GM21423 (cell line): ENCODE measurements around the gene GPN2.
"Not testable (repeated sequence)": the region's sequence is repeated elsewhere in the genome, so short reads cannot be mapped to it uniquely, and the experiment has no call there.

Source experiments
- ATAC-seq: cut with Tn5 transposase; IDR thresholded peaks from one replicate; pipeline ENCODE4 v1.9.1; 2021; ENCODE audit warnings: mild to moderate bottlenecking, moderate library complexity; ENCODE audit not compliant: unreplicated experiment

The GPN2 gene

DNA sequence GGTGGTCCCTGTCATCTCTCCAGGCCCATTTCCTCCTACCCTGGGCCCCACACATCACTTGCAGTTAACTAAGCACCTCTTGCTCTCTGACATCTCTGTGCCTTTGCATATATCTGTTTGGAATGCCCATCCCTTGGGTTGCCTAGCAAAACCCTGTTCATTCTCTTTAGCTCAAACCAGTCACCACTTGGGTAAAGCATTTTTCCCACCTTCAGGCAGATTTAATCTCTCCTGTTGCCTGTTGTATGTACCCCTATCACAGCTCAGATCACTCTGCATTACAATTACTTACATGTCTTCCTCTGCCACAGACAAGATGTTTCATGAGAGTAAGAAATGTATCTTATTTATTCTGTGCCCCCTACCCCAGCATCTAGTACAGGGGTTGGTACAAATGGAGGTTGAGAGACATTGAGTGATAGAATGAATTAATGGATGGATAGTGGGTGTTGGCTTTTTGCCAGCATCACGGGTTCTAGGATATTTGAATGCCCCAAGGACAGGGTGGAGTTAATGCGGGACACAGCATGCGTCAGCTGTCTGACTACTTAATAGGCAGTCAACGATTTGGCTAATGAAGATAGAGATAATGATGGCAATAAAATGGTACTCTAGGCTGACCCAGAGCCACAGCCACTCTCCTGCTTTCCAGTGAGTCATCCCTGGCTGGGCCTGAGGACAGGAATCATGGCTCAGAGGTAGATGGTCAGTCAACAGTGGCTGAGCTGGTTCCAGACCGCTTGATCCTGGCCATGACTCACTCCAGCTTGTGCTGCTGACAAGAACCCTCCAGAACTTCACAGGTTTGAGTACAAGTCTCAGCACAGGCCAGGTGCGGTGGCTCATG, 17.2 kb upstream of the GPN2 start:
- ATAC-seq, result no peak

DNA sequence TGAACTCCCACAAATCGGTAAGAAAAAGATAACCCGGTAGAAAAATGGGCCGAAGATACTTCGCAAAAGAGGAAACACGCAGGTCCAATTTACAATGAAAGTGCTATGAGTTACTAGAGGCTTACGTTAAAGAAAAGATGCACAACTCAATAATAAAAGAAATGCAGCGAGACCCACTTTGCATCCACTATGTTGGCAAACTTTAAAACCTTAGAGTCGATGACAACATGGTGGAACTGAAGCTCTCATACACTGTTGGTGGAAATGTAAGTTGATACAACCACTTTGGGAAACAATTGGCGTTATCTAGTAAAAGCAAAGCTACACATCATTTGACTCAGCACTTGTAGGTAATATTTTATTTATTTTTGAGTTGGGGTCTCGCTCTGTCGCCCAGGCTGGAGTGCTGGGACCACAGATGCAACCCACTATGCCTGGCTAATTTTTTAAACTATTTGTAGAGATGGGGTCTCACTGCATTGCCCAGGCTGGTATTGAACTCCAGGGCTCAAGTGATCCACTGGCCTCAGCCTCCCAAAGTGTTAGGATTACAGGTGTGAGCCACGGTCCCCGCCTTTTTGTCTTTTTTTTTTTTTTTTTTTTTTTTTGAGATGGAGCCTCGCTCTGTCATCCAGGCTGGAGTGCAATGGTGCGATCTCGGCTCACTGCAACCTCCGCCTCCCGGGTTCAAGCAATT, 10.9 kb upstream of the GPN2 start:
- no peak for ATAC-seq

DNA sequence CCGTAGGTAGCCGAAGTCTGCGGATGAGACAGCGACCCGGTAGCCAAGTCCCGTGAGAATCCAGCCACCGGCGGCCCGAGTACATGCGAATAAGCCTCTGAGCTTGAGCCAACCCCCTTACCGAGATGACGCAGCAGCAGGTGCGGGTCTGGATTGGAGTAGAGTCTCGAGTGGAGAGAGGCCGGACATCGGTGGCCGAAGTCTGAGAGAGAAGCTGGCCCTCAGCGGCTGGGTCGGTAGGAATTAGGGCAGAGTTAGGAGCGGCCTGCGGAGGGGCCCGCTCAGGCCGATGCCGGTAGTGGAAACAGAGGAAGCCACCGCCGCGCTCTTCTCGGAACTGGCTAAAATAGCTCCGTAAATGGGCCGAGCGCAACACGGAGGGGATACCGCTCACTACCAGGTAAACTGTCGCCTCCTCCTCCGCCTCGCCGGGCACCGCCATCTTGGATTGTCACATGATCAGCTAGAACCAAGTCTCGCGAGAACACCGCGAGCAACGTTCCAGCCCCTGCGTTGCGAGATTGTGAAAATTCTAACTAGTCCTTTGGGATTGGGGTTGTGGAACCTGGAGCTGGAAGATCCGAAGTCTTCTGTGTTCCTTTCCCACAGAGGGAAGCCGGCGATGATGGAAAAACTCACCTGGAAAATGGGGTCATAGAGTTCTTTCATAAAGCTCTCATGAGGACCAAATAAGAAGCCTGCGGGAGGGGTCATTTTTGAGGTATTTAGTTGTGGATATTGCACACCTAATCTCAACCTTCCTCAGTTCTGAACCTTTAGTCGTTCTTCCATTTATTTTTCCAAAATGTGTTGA, 10.1 kb upstream of the GPN2 start, which contains the start of gene GPATCH3:
Gene GPATCH3, minus strand, starts transcription at position 467 of the 814 bp plus-strand sequence. Its CDS starts 25 bp downstream, at position 442.
- ATAC-seq, result peak; percentile 89

DNA sequence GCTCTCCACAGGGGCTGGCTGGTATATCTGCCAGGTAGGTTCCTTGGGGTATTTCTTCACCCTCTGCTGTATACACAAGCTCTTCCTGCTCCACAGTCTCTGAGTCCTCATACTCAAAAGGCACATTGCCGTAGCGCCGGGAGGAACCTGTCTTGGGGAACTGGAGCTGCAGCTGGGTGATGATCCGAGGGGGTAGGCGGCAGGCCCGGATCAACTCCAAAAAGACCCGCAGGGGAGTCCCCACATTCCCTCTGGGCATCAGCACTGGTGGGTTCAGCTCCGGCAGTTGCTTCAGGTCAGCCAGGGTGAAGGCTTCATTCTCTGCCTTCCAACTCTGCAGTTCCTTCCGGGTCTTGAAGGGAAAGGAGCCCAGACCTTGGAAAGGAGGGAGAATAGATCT, 7.3 kb upstream of the GPN2 start:
- no peak for ATAC-seq

- no peak for ATAC-seq
Observed at GRCh38 chr1:26894263-26894662, 4.2 kb upstream of the GPN2 start.

GRCh38 chr1:26890467-26890796, 349 bp upstream of the GPN2 start:
- ATAC-seq, result peak; percentile 13

DNA sequence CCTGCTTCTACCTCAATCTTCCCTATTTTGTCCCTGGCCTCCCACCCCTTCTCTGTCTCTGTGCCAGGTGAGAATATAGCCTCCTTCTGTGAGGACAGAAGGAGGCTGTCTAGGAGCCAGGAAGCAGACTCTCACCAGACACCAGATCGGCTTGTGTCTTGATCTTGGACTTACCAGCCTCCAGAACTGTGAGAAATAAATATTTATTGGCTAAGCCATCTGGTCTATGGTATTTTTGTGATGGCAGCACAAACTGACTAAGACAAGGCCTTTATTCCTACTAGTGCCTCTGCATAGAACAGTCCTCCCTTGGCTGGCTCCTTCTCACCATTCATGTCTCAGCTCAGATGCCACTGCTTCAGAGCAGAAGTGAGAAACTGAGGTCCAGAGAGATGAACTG, 1.9 kb downstream of the GPN2 start:
- no peak for ATAC-seq

GRCh38 chr1:26887125-26887524, 3.0 kb downstream of the GPN2 start:
- no peak for ATAC-seq

GRCh38 chr1:26882696-26883463, 7.2 kb downstream of the GPN2 start:
- no peak for ATAC-seq

DNA sequence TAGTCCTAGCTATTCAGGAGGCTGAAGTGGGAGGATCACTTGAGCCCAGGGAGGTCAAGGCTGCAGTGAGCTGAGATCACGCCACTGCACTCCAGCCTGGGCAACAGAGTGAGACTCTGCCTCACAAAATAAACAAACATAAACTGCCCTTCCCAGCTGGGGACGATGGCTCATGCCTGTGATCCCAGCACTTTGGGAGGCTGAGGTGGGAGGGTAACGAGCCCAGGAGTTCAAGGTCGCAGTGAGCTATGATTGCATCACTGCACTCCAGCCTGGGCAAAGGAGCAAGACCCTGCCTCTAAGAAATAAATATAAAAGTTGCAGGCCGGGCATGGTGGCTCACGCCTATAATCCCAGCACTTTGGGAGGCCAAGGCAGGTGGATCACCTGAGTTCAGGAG, 8.5 kb downstream of the GPN2 start:
- ATAC-seq, result not testable (repeated sequence)

DNA sequence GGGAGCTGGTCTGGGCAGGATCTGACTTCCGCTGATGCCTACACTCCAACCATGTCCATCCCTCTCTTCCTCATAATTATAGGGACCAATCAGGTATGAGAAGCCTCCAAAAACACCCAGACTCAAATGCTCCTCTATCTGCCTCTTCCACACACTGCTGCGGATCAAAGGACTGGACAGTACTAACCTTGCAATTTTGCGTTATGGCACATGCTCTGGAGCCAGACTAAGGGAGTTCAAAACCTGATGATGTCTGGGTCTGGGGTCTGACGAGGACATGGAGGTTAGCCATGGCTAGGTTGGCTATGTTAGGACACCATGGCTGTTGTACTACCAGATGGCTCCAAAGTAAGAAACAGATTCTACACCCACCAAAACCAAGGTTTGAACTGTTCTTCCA, 10.3 kb downstream of the GPN2 start:
- no peak for ATAC-seq

GRCh38 chr1:26877326-26877725, 12.8 kb downstream of the GPN2 start:
- ATAC-seq, result no peak

- ATAC-seq, result no peak
Observed at GRCh38 chr1:26874896-26875295, 15.2 kb downstream of the GPN2 start.

DNA sequence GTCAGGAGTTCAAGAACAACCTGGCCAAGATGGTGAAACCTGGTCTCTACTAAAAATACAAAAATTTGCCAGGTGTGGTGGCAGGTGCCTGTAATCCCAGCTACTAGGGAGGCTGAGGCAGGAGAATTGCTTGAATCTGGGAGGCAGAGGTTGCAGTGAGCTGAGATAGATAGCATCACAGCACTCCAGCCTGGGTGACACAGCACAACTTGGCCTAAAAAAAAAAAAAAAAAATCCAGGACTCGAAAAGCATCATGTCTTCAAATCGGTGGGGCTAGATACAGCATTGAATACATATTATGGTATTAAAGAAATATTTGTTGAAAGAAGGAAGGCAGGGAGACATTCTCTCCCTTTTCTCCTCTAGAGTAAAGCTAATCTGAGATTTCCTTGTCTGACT, 17.0 kb downstream of the GPN2 start:
- ATAC-seq, result not testable (repeated sequence)

GRCh38 chr1:26864610-26865480, 25.2 kb downstream of the GPN2 start:
- ATAC-seq, result peak; percentile 93

DNA sequence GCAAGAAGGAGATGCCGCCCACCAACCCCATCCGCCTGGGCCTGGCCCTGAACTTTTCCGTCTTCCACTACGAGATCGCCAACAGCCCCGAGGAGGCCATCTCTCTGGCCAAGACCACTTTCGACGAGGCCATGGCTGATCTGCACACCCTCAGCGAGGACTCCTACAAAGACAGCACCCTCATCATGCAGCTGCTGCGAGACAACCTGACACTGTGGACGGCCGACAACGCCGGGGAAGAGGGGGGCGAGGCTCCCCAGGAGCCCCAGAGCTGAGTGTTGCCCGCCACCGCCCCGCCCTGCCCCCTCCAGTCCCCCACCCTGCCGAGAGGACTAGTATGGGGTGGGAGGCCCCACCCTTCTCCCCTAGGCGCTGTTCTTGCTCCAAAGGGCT, 26.4 kb downstream of the GPN2 start:
- no peak for ATAC-seq

DNA sequence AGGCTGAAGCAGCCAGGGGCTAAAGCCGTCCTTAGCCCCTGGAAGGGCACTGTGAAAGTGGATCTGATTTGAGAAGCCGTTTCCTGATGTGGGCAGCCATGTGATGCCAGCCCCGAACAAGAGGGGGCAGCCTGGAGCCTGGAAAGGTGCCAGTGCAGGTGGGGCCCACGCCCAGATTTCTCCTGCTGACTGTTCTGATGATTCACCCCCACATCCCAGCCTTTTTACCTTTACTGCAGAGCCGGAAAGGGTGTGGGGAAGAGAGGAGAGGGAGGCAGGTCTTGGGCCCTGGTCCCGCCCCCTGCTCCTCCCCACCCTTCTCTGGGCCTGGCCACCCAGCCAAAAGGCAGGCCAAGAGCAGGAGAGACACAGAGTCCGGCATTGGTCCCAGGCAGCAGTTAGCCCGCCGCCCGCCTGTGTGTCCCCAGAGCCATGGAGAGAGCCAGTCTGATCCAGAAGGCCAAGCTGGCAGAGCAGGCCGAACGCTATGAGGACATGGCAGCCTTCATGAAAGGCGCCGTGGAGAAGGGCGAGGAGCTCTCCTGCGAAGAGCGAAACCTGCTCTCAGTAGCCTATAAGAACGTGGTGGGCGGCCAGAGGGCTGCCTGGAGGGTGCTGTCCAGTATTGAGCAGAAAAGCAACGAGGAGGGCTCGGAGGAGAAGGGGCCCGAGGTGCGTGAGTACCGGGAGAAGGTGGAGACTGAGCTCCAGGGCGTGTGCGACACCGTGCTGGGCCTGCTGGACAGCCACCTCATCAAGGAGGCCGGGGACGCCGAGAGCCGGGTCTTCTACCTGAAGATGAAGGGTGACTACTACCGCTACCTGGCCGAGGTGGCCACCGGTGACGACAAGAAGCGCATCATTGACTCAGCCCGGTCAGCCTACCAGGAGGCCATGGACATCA, 27.1 kb downstream of the GPN2 start, which contains the start of gene SFN:
Gene SFN, plus strand, starts transcription at position 369 of the 904 bp plus-strand sequence. Its CDS starts 64 bp downstream, at position 433.
- no peak for ATAC-seq

DNA sequence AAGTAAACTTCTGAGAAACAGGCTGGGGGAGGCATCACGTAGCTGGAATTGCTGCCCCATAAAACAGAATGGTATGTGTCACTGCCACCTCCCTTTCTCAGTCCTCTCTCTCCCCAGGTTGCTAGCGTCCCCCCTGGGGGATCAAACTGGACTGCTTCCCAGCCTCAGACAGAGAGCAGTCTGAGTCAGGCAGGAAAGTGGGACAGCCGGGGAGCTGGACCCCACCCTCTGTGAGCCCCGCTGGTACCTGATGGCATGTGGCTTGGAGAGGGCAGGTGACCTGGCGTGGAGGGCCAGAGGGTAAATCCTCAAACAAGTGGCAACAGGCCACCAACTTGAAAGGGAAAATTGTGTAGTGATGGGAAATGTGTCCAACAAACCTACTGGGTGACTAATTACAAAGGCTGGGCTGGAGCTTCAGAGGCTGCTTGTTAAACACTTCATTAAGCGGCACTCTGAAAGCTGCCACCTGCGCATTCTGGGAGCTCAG, 28.1 kb downstream of the GPN2 start:
- ATAC-seq, result no peak
